SK-N-MC (cell line): ENCODE data around the gene KMT5B.

Experiments used
- EZH2 ChIP-seq: fragments of 200-600 bp; sonication (generic); IDR thresholded peaks from one replicate; pipeline ENCODE4 v1.6.1; 2017; ENCODE audit warnings: antibody characterized with exemption
- FOXP2 ChIP-seq: optimal IDR thresholded peaks from 2 replicates; pipeline ENCODE3; 2011; ENCODE audit warnings: mild to moderate bottlenecking, moderate library complexity; ENCODE audit not compliant: insufficient read depth; ENCODE audit errors: extremely low read length, control extremely low read depth
- POLR2AphosphoS5 ChIP-seq: IDR thresholded peaks from 2 replicates; pipeline ENCODE4 v1.6.1; 2012; ENCODE audit warnings: mild to moderate bottlenecking, low read depth, low read length, borderline replicate concordance

- no peak for TF ChIP-seq EZH2
- no peak for TF ChIP-seq POLR2AphosphoS5
- TF ChIP-seq FOXP2: no peak
These were observed 6.9 kb downstream of the KMT5B start for GRCh38 chr11:68206211-68206610.
